Astrocyte (in vitro differentiated cells and primary cell): ENCODE data around the gene SLC35C1. TPM values are rescaled to one million over a fixed set of nuclear protein-coding genes. Genes with fewer than 3 reads are reported as not detected.

ENCODE experiments used
- DNase-seq: peaks from one replicate; pipeline ENCODE4 v3.0.0-alpha.2; 2010; ENCODE audit warnings: low read depth
- FAIRE-seq: peaks from 2 replicates; lab custom pipeline; 2011; peaks lifted over from hg19 to GRCh38; lab: Jason Lieb, UNC
- H2AFZ ChIP-seq: 2 replicates; pipeline ENCODE4 v1.6.0; 2012; ENCODE audit warnings: low read depth, low read length, inconsistent platforms
- H3K27ac ChIP-seq: 2 replicates; pipeline ENCODE4 v1.5.1; 2011; ENCODE audit warnings: low read depth, low read length, inconsistent platforms
- H3K27me3 ChIP-seq: 2 replicates; pipeline ENCODE4 v1.6.0; 2011; ENCODE audit warnings: low read length, inconsistent platforms; ENCODE audit not compliant: insufficient read depth
- H3K36me3 ChIP-seq: 2 replicates; pipeline ENCODE4 v1.5.1; 2011; ENCODE audit warnings: low read length, inconsistent platforms; ENCODE audit not compliant: insufficient read depth
- H3K4me1 ChIP-seq: 2 replicates; pipeline ENCODE4 v1.5.1; 2011; ENCODE audit warnings: low read length, inconsistent platforms; ENCODE audit not compliant: insufficient read depth
- H3K4me2 ChIP-seq: 2 replicates; pipeline ENCODE4 v1.6.0; 2012; ENCODE audit warnings: low read length, inconsistent platforms
- H3K4me3 ChIP-seq: 2 replicates; pipeline ENCODE4 v1.5.1; 2011; ENCODE audit warnings: low read depth, mild to moderate bottlenecking, low read length, inconsistent platforms; ENCODE audit not compliant: insufficient read depth
- H3K79me2 ChIP-seq: 2 replicates; pipeline ENCODE4 v1.6.0; 2012; ENCODE audit warnings: mild to moderate bottlenecking, low read length, inconsistent platforms; ENCODE audit not compliant: insufficient read depth
- H3K9ac ChIP-seq: 2 replicates; pipeline ENCODE4 v1.6.0; 2012; ENCODE audit warnings: mild to moderate bottlenecking, low read length, inconsistent platforms
- H3K9me3 ChIP-seq: 2 replicates; pipeline ENCODE4 v1.5.1; 2012; ENCODE audit warnings: low read depth, mild to moderate bottlenecking, low read length, inconsistent platforms; ENCODE audit not compliant: insufficient read depth
- H4K20me1 ChIP-seq: 2 replicates; pipeline ENCODE4 v1.6.0; 2012; ENCODE audit warnings: low read length, inconsistent platforms; ENCODE audit not compliant: insufficient read depth
- H3K27ac Mint-ChIP-seq: one replicate; pipeline ENCODE4 v1.8.0; 2021; ENCODE audit warnings: mild to moderate bottlenecking, mixed read lengths; ENCODE audit not compliant: unreplicated experiment
- H3K27me3 Mint-ChIP-seq: one replicate; pipeline ENCODE4 v1.8.0; 2021; ENCODE audit warnings: low read depth, mixed read lengths; ENCODE audit not compliant: unreplicated experiment
- H3K36me3 Mint-ChIP-seq: one replicate; pipeline ENCODE4 v1.8.0; 2021; ENCODE audit warnings: low read depth, mixed read lengths; ENCODE audit not compliant: unreplicated experiment
- H3K4me1 Mint-ChIP-seq: one replicate; pipeline ENCODE4 v1.8.0; 2021; ENCODE audit warnings: low read depth, mixed read lengths; ENCODE audit not compliant: unreplicated experiment
- H3K4me3 Mint-ChIP-seq: one replicate; pipeline ENCODE4 v1.8.0; 2021; ENCODE audit warnings: mild to moderate bottlenecking, moderate library complexity, mixed read lengths; ENCODE audit not compliant: unreplicated experiment
- H3K9me3 Mint-ChIP-seq: one replicate; pipeline ENCODE4 v1.8.0; 2021; ENCODE audit warnings: mild to moderate bottlenecking, mixed read lengths; ENCODE audit not compliant: unreplicated experiment
- CTCF ChIP-seq: IDR thresholded peaks from 2 replicates; pipeline ENCODE4 v1.5.1; 2011; ENCODE audit warnings: low read depth, mild to moderate bottlenecking, inconsistent platforms, low read length, moderate library complexity; ENCODE audit not compliant: insufficient read depth
- EZH2 ChIP-seq: IDR thresholded peaks from 2 replicates; pipeline ENCODE4 v1.6.1; 2012; ENCODE audit warnings: mild to moderate bottlenecking, low read length, inconsistent platforms; ENCODE audit not compliant: insufficient read depth
- total RNA-seq: library from RNA; stranded (reverse); gene quantifications from 2 replicates; pipeline ENCODE4 v1.2.1, GENCODE V29; 2021

SLC35C1 gene
- total RNA-seq, 1 donor from 2014 or later = 23.4 TPM

- Histone ChIP-seq H3K4me1 (no peaks in the 10 kb centered on the region), H3K27ac (no peak overlapping the region), H3K4me3 (no peak overlapping the region), H4K20me1 (no peaks in the 10 kb centered on the region), H3K27me3 (peaks cover 11% of the 10 kb centered on the region), H3K9ac (no peak overlapping the region), H3K9me3 (no peaks in the 10 kb centered on the region), H3K79me2 (no peaks in the 10 kb centered on the region), H3K36me3 (no peaks in the 10 kb centered on the region), H2AFZ (no peak overlapping the region), H3K4me2 (no peak overlapping the region)
- H3K36me3 Mint-ChIP-seq = peaks cover 1% of the 10 kb centered on the region
- TF ChIP-seq CTCF (no peak), EZH2 (no peak)
- no peak for FAIRE-seq
- DNase-seq = no peak
- no peaks in the 10 kb centered on the region for H3K9me3 Mint-ChIP-seq
- no peak overlapping the region for H3K27ac Mint-ChIP-seq
- H3K27me3 Mint-ChIP-seq = peaks cover 67% of the 10 kb centered on the region
- no peaks in the 10 kb centered on the region for H3K4me1 Mint-ChIP-seq
- H3K4me3 Mint-ChIP-seq = no peak overlapping the region
Measured at GRCh38 chr11:45772986-45773785, 31.8 kb upstream of the SLC35C1 start.

- H4K20me1 ChIP-seq = no peaks in the 10 kb centered on the region
- Mint-ChIP-seq H3K9me3 (no peaks in the 10 kb centered on the region), H3K36me3 (peaks cover 1% of the 10 kb centered on the region), H3K27ac (no peak overlapping the region), H3K4me1 (no peaks in the 10 kb centered on the region), H3K4me3 (no peak overlapping the region), H3K27me3 (peaks cover 66% of the 10 kb centered on the region)
- H3K4me2 ChIP-seq = no peak overlapping the region
- FAIRE-seq (no peak), DNase-seq (no peak)
- H3K4me3 ChIP-seq = no peak overlapping the region
- no peaks in the 10 kb centered on the region for H3K9me3 ChIP-seq
- H3K9ac ChIP-seq = no peak overlapping the region
- no peak overlapping the region for H2AFZ ChIP-seq
- H3K27ac ChIP-seq = no peak overlapping the region
- TF ChIP-seq EZH2 (no peak), CTCF (no peak)
- H3K79me2 ChIP-seq = no peaks in the 10 kb centered on the region
- H3K4me1 ChIP-seq = no peaks in the 10 kb centered on the region
- no peaks in the 10 kb centered on the region for H3K36me3 ChIP-seq
- H3K27me3 ChIP-seq = peaks cover 9% of the 10 kb centered on the region
Measured at GRCh38 chr11:45773786-45774655, 30.9 kb upstream of the SLC35C1 start.
